Sigmoid colon (tissue), 7 donors: ENCODE data around the gene RPS3. TPM values are rescaled to one million over a fixed set of nuclear protein-coding genes. Genes with fewer than 3 reads are reported as not detected.

Experiments
- DNase-seq: peaks from one replicate; pipeline ENCODE4 v3.0.0-alpha.2; 2019
- H3K27ac ChIP-seq, 4 donors: fragments of 200-600 bp; sonication (generic); one replicate each; pipeline ENCODE4 v1.5.1; 2016 to 2019; ENCODE audit warnings: mild to moderate bottlenecking in 1 of 4
- H3K27me3 ChIP-seq, 3 donors: fragments of 200-600 bp; sonication (generic); one replicate each; pipeline ENCODE4 v1.5.1; 2019; ENCODE audit warnings: mild to moderate bottlenecking in 1 of 3
- H3K36me3 ChIP-seq, 4 donors: fragments of 200-600 bp; sonication (generic); one replicate each; pipeline ENCODE4 v1.5.1; 2016 to 2019
- H3K4me1 ChIP-seq, 4 donors: fragments of 200-600 bp; sonication (generic); one replicate each; pipeline ENCODE4 v1.5.1; 2017 to 2019
- H3K4me3 ChIP-seq, 4 donors: fragments of 200-600 bp; sonication (generic); one replicate each; pipeline ENCODE4 v1.5.1; 2017 to 2019; ENCODE audit warnings: mild to moderate bottlenecking in 2 of 4, moderate library complexity in 1 of 4
- H3K9me3 ChIP-seq, 4 donors: fragments of 200-600 bp in 3 of 4; sonication (generic) in 3 of 4; one replicate each; pipeline versions ENCODE4 v1.5.1 to v1.6.1; 2013 to 2019
- EP300 ChIP-seq, 4 donors: sonication (generic); formaldehyde crosslinking; IDR thresholded peaks; one replicate each; pipeline ENCODE4 v1.6.1; 2017; ENCODE audit warnings: antibody characterized with exemption in 4 of 4
- POLR2A ChIP-seq, 2 donors: fragments of 450-650 bp; IDR thresholded peaks; one replicate each; pipeline ENCODE4 v1.6.1; 2016; ENCODE audit warnings: antibody characterized with exemption in 2 of 2, mild to moderate bottlenecking in 2 of 2, moderate library complexity in 2 of 2
- POLR2AphosphoS5 ChIP-seq, 4 donors: sonication (generic); formaldehyde crosslinking; IDR thresholded peaks; one replicate each; pipeline ENCODE4 v1.6.1; 2017; ENCODE audit warnings: antibody characterized with exemption in 4 of 4
- WGBS, 2 donors: extraction: QIAGEN DNeasy Blood & Tissue Kit; methylation state at CpG; one replicate each; pipeline ENCODE4 v1.1.7; 2013; 5-methylcytosine and 5-hydroxymethylcytosine counted together
- intact Hi-C: fragments of 100-400 bp; cut with DNase I; formaldehyde crosslinking; loops from one replicate; pipeline ENCODE4 v1.15.1; 2023
- polyA plus RNA-seq, 3 donors: library from polyadenylated mRNA; stranded (reverse); fragments of 200-250 nt; gene quantifications; one replicate each; pipeline ENCODE4 v1.2.3, GENCODE V29; 2013
- total RNA-seq, 4 donors: library from RNA; depleted of rRNA; stranded (reverse); fragments of >200 nt; gene quantifications; one replicate each; pipeline ENCODE4 v1.1.0, GENCODE V29; 2016
- TF ChIP-seq, protein P1 (sequence below), 4 experiments: fragments of 450-650 bp in 3 of 4; fragments of 200-600 bp in 1 of 4; IDR thresholded peaks; one replicate each; pipeline ENCODE4 v1.5.1; 2016 to 2019; ENCODE audit warnings: antibody characterized with exemption in 4 of 4, mild to moderate bottlenecking in 3 of 4, moderate library complexity in 2 of 4
- donor health status: healthy with polysubstance abuse.
- donor health status: Bipolar disorder and iron deficiency.
- donor health status: healthy.

The RPS3 gene
- total and polyA plus RNA-seq, 7 donors: 967 to 4,083 (median 2,377) TPM

DNA sequence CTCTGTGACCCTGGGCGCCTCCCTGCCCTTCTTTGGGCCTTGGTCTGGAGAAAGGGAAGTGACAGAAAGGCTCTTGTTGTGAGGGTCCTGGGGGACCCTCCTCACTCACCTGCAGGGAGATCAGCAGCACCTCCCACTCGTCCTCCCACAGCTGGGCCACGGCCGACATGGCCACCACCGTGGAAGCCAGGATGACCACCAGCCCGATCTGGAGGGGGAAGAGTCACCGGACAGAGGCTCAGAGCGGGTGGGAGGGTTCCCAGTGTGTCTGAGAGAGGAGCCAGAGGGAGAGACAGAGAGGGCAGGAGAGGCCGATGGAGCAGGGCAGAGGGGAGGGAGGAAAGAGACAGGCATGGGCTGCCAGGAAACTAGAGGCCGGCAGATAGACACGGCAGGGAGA lies 50.5 kb downstream of the RPS3 start:
- no peaks in the 10 kb centered on the region for H3K36me3 ChIP-seq
- H3K27me3 ChIP-seq: no peaks in the 10 kb centered on the region
- no peak overlapping the region for H3K27ac ChIP-seq
- intact Hi-C loops: no loop called here
- no peak overlapping the region for H3K4me3 ChIP-seq
- no peaks in the 10 kb centered on the region for H3K9me3 ChIP-seq
- H3K4me1 ChIP-seq: peaks cover 0 to 10% (median 0%) of the 10 kb centered on the region in 4 donors
- TF ChIP-seq, protein P1, sequence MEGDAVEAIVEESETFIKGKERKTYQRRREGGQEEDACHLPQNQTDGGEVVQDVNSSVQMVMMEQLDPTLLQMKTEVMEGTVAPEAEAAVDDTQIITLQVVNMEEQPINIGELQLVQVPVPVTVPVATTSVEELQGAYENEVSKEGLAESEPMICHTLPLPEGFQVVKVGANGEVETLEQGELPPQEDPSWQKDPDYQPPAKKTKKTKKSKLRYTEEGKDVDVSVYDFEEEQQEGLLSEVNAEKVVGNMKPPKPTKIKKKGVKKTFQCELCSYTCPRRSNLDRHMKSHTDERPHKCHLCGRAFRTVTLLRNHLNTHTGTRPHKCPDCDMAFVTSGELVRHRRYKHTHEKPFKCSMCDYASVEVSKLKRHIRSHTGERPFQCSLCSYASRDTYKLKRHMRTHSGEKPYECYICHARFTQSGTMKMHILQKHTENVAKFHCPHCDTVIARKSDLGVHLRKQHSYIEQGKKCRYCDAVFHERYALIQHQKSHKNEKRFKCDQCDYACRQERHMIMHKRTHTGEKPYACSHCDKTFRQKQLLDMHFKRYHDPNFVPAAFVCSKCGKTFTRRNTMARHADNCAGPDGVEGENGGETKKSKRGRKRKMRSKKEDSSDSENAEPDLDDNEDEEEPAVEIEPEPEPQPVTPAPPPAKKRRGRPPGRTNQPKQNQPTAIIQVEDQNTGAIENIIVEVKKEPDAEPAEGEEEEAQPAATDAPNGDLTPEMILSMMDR (IDR thresholded peaks at IDR 0.05): no peak
- TF ChIP-seq POLR2A (IDR thresholded peaks at IDR 0.05) (no peak), POLR2AphosphoS5 (IDR thresholded peaks at IDR 0.05) (no peak), EP300 (IDR thresholded peaks at IDR 0.05) (no peak)
- 90 to 93% methylated on average over 11 of the region's 11 CpGs for WGBS, 2 donors
- DNase-seq: no peak

DNA sequence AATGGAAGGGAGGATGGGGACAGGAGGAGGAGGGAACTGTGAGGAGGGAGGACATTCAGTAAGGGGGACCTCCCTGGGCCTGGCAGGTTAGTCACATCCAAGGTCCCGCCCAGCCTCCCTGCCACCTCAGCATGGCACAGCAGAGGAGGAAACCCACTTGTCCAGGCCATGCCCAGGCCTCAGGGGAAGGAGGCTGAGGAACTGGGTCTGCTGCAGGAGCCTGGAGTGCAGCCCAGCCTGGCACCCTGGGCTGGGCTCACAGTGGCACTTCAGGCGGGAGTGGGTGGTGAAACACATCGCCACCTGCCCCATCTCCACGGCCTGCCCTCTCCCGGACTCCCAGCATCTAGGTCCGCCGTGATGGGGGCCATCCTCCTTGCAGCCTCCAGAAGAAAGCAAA lies 50.9 kb downstream of the RPS3 start:
- Histone ChIP-seq H3K36me3 (no peaks in the 10 kb centered on the region), H3K9me3 (no peaks in the 10 kb centered on the region), H3K4me1 (peaks cover 0 to 10% (median 0%) of the 10 kb centered on the region in 4 donors), H3K27me3 (no peaks in the 10 kb centered on the region), H3K4me3 (no peak overlapping the region), H3K27ac (no peak overlapping the region)
- TF ChIP-seq EP300 (IDR thresholded peaks at IDR 0.05): no peak
- TF ChIP-seq POLR2A (IDR thresholded peaks at IDR 0.05): no peak
- no peak for TF ChIP-seq POLR2AphosphoS5 (IDR thresholded peaks at IDR 0.05)
- TF ChIP-seq, protein P1 (IDR thresholded peaks at IDR 0.05): no peak
- intact Hi-C loops: no loop called here
- 83 to 93% methylated on average over 7 of the region's 7 CpGs for WGBS, 2 donors
- DNase-seq: no peak

DNA sequence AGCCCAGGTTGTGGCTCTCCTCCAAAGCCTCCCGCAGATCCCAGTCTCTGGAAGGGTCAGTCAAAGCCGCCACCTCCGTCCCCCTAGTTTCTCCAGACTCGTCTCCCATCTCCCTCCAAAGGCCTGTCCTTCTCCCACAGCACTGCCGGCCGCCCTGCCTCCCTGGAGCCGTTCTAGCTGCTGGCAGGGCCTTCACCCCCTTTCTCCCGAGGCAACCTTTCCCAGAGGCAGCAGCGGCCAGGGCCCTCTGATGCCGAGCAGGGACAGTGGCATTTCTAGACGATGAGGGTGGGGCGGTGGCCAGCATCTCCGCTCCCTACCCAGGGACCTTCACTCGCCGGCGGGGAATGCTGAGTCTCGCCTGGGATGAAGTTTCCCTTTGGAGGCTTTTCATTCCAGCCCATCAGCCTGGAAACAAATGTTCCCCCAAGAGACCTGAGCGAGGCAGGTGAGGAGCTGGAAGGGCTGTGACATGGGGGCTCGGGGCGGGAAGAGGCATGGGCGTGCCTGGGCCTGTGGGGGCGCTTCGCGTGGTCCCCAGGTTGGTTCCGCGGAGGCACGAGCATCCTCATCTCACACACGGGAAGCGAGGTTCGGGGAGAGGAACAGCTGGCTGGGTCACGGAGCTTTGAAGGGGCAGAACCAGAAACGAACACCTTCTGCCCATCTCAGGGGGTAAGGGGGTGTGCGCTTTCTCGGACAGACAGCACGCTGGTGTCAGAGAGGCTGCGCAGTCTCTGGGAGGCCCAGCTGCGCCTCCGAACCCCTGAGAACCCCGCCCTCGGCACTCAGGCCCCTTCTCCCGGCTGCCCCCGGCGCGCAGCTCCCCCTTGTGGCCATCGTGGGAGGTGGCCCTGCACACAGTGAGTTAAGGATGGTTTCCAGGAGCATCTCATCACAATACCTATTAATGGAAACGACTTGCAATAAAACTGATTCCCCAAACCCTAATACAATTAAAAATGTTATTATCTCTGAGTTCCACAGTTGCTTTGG lies 51.8 kb downstream of the RPS3 start:
- Histone ChIP-seq H3K4me1 (peaks cover 0 to 10% (median 0%) of the 10 kb centered on the region in 4 donors), H3K36me3 (no peaks in the 10 kb centered on the region), H3K4me3 (no peak overlapping the region), H3K27me3 (no peaks in the 10 kb centered on the region), H3K9me3 (no peaks in the 10 kb centered on the region), H3K27ac (no peak overlapping the region)
- DNase-seq: no peak
- no peak for TF ChIP-seq EP300 (IDR thresholded peaks at IDR 0.05)
- TF ChIP-seq, protein P1 (IDR thresholded peaks at IDR 0.05): peak in 1 of 4 experiments; percentile 33
- WGBS, 2 donors: 80 to 81% methylated on average over 46 of the region's 46 CpGs
- intact Hi-C loops: no loop called here

DNA sequence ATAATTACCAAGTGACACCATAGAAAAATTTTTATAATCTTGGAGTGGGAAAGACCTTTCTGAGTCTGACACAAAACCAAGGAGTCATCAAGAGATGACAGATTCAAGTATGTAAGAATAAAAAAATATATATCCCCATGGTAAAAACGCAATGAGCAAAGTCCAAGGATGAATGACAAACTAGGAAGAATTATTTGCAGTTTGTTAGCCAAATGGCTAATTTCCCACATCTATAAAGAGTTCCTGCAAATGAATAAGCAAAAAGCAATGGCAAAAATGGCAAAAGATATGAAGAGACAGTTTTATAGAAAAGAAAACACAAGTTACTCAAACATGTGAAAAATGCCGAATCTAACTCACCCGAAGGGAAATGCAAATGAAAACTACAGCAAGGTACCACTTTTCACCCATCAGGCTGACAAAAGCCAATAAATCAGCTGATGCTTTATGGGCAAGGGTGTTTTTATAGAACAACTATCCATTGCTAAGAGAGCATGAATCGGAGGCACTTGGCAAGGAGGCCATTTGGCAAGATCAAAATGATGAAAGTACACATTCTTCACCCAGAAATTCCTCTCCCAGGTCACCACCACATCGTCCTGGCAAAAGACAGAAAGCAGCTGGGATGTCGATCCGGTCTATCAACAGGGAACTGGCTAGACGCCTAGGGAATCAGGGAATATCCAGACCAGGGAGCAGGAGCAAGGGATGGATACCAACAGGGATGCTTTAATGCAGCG lies 54.8 kb downstream of the RPS3 start:
- intact Hi-C loops: no loop called here
- Histone ChIP-seq H3K36me3 (no peaks in the 10 kb centered on the region), H3K4me1 (peaks cover 0 to 10% (median 0%) of the 10 kb centered on the region in 4 donors), H3K4me3 (no peak overlapping the region), H3K27ac (no peak overlapping the region), H3K9me3 (no peaks in the 10 kb centered on the region), H3K27me3 (no peaks in the 10 kb centered on the region)
- no peak for DNase-seq
- WGBS, 2 donors: 71 to 74% methylated on average over 9 of the region's 9 CpGs
- TF ChIP-seq EP300 (IDR thresholded peaks at IDR 0.05): no peak
- TF ChIP-seq, protein P1 (IDR thresholded peaks at IDR 0.05): no peak
- TF ChIP-seq POLR2AphosphoS5 (IDR thresholded peaks at IDR 0.05): no peak
- TF ChIP-seq POLR2A (IDR thresholded peaks at IDR 0.05): no peak
